Panc1 (cell line): Measurements from ENCODE around the gene SDC1. TPM values are rescaled to one million over a fixed set of nuclear protein-coding genes. Genes with fewer than 3 reads are reported as not detected.
"Not testable (repeated sequence)": the region's sequence is repeated elsewhere in the genome, so short reads cannot be mapped to it uniquely, and the experiment has no call there.

Experiments used
- ATAC-seq: fragments of 200-7000 bp; cut with Tn5 transposase; 2 replicates; pipeline ENCODE4 v1.9.1; 2020; ENCODE audit warnings: mild to moderate bottlenecking, moderate library complexity
- BruUV-seq: library from RNA; stranded (reverse); fragments of 400-500 nt; replicated peaks from 2 replicates; lab custom pipeline; 2021; lab: Mats Ljungman, UMichigan
- CTCF ChIA-PET: fragments of 300-600 bp; sonication (Branson Sonifier 250); formaldehyde crosslinking; loops from one replicate; lab custom pipeline; 2022; ENCODE audit warnings: antibody characterized with exemption; lab: Charles Lee
- POLR2A ChIA-PET: fragments of 300-600 bp; sonication (Branson Sonifier 250); formaldehyde crosslinking; loops from one replicate; lab custom pipeline; 2022; ENCODE audit warnings: antibody characterized with exemption; lab: Charles Lee
- DNase-seq: peaks from one replicate; pipeline ENCODE4 v3.0.0-alpha.2; 2010; ENCODE audit warnings: low read depth, low spot score
- H3K27ac ChIP-seq: 2 replicates; pipeline ENCODE4 v1.5.1; 2011; ENCODE audit warnings: mild to moderate bottlenecking, low read length, inconsistent platforms
- H3K27me3 ChIP-seq: fragments of 200-500 bp; sonication (Bioruptor generic); 2 replicates; pipeline ENCODE4 v1.6.0; 2014; ENCODE audit warnings: low read length, inconsistent platforms; ENCODE audit not compliant: control insufficient read depth, insufficient read depth
- H3K36me3 ChIP-seq: fragments of 200-500 bp; sonication (Bioruptor generic); 2 replicates; pipeline ENCODE4 v1.5.1; 2014; ENCODE audit warnings: inconsistent platforms, mild to moderate bottlenecking, low read length, moderate library complexity; ENCODE audit not compliant: control insufficient read depth, insufficient read depth
- H3K4me1 ChIP-seq: 2 replicates; pipeline ENCODE4 v1.5.1; 2011; ENCODE audit warnings: inconsistent platforms, mild to moderate bottlenecking, low read length, moderate library complexity; ENCODE audit not compliant: control insufficient read depth, insufficient read depth
- H3K4me3 ChIP-seq, 2 experiments: 2 replicates each; pipeline ENCODE4 v1.5.1; 2011 to 2012; ENCODE audit warnings: low read depth in 2 of 2, low read length in 2 of 2, mild to moderate bottlenecking in 2 of 2, inconsistent platforms in 1 of 2, moderate library complexity in 1 of 2
- H3K9me3 ChIP-seq: fragments of 200-500 bp; sonication (Bioruptor generic); 2 replicates; pipeline ENCODE4 v1.5.1; 2014; ENCODE audit warnings: low read depth, mild to moderate bottlenecking, inconsistent platforms, low read length, moderate library complexity; ENCODE audit not compliant: control insufficient read depth, insufficient read depth
- CTCF ChIP-seq: fragments of 450-650 bp; IDR thresholded peaks from 2 replicates; pipeline ENCODE4 v1.5.1; 2017; ENCODE audit warnings: mild to moderate bottlenecking
- POLR2AphosphoS5 ChIP-seq: IDR thresholded peaks from 2 replicates; pipeline ENCODE4 v1.6.1; 2012; ENCODE audit warnings: mild to moderate bottlenecking, low read depth, low read length, moderate library complexity
- REST ChIP-seq, 2 experiments: IDR thresholded peaks; 2 replicates each; pipeline ENCODE4 v1.6.1; 2011 to 2012; ENCODE audit warnings: low read depth in 2 of 2, control low read depth in 1 of 2, low read length in 1 of 2, mild to moderate bottlenecking in 1 of 2, moderate library complexity in 1 of 2; ENCODE audit not compliant: insufficient read depth in 1 of 2
- SIN3A ChIP-seq: IDR thresholded peaks from 2 replicates; pipeline ENCODE4 v1.6.1; 2012; ENCODE audit warnings: low read depth, mild to moderate bottlenecking, low read length, moderate library complexity, borderline replicate concordance; ENCODE audit not compliant: insufficient read depth
- TCF7L2 ChIP-seq: IDR thresholded peaks from 2 replicates; pipeline ENCODE4 v1.6.1; 2011; ENCODE audit warnings: mild to moderate bottlenecking, low read depth, low read length, inconsistent platforms
- in situ Hi-C: cut with HindIII; loops from 2 replicates; pipeline ENCODE4 v1.10.0; 2016; ENCODE audit warnings: low sequenced_read_pairs, low pct_unique_long_range_greater_than_20kb
- intact Hi-C: fragments of 100-400 bp; cut with micrococcal nuclease; formaldehyde crosslinking; loops from one replicate; pipeline ENCODE4 v1.10.0; 2022; ENCODE audit not compliant: unreplicated experiment
- total RNA-seq: library from RNA; stranded (reverse); gene quantifications from one replicate; pipeline ENCODE4 v1.2.1, GENCODE V29; 2021; ENCODE audit not compliant: unreplicated experiment

Gene SDC1
- total RNA-seq, 1 experiment from 2014 or later = 93.0 TPM

- H3K27ac ChIP-seq = no peak overlapping the region
- H3K27me3 ChIP-seq = no peaks in the 10 kb centered on the region
- no TSS peak for BruUV-seq
- H3K4me3 ChIP-seq = no peak overlapping the region
- in situ Hi-C loops (no loop called here), intact Hi-C loops (no loop called here)
- ATAC-seq = no peak
- H3K36me3 ChIP-seq = no peaks in the 10 kb centered on the region
- ChIA-PET POLR2A (no interaction called here), CTCF (no interaction called here)
- no peaks in the 10 kb centered on the region for H3K4me1 ChIP-seq
- no peak for DNase-seq
- TF ChIP-seq REST (IDR thresholded peaks at IDR 0.05; ENCODE audit: insufficient read depth in 1 of 2, low read depth in 2 of 2, low read length in 1 of 2) = no peak
- TF ChIP-seq TCF7L2 = no peak
- TF ChIP-seq SIN3A = no peak
- no peak for TF ChIP-seq POLR2AphosphoS5
- no peak for TF ChIP-seq CTCF
- H3K9me3 ChIP-seq = no peaks in the 10 kb centered on the region
These were observed 11.6 kb upstream of the SDC1 start for GRCh38 chr2:20236496-20236895.

- TF ChIP-seq SIN3A = no peak
- CTCF ChIA-PET = interaction anchor here (0.6 kb wide), 1 partner anchor 17 kb away, joined by 4 read pairs; no protein-coding TSS in a partner anchor
- no peak for ATAC-seq
- H3K9me3 ChIP-seq = no peaks in the 10 kb centered on the region
- H3K4me1 ChIP-seq = peaks cover 3% of the 10 kb centered on the region; the same call in 1 of the 2 replicates
- H3K27ac ChIP-seq = no peak overlapping the region
- in situ Hi-C loops = no loop called here
- H3K27me3 ChIP-seq = no peaks in the 10 kb centered on the region
- POLR2A ChIA-PET = interaction anchor here (0.6 kb wide), 1 partner anchor 97 kb away, joined by 4 read pairs; no protein-coding TSS in a partner anchor
- no peak overlapping the region for H3K4me3 ChIP-seq
- no peak for DNase-seq
- intact Hi-C loops = no loop called here
- BruUV-seq = no TSS peak
- no peaks in the 10 kb centered on the region for H3K36me3 ChIP-seq
These were observed 10.8 kb upstream of the SDC1 start for GRCh38 chr2:20235655-20236305.

GRCh38 chr2:20234597-20234996 is 9.7 kb upstream of the SDC1 start:
- in situ Hi-C loops, H3K27me3 ChIP-seq, BruUV-seq, H3K4me3 ChIP-seq, POLR2A ChIA-PET, H3K4me1 ChIP-seq, H3K27ac ChIP-seq, ATAC-seq, DNase-seq, H3K9me3 ChIP-seq, intact Hi-C loops, H3K36me3 ChIP-seq, CTCF ChIA-PET: not testable (repeated sequence)
